Heart right ventricle (tissue), 16 donors: Measurements from ENCODE around the gene ANKRD60. TPM values are rescaled to one million over a fixed set of nuclear protein-coding genes. Genes with fewer than 3 reads are reported as not detected.

Source experiments
- ATAC-seq, 8 donors: fragments of 200-7000 bp; cut with Tn5 transposase; one replicate each; pipeline ENCODE4 v1.9.1; 2020; ENCODE audit warnings: mild to moderate bottlenecking in 8 of 8, moderate library complexity in 8 of 8, moderate number of reproducible peaks in 1 of 8
- DNase-seq, 2 donors: peaks; one replicate each; pipeline ENCODE4 v3.0.0-alpha.2; 2020
- H3K27ac ChIP-seq, 10 donors: fragments of 200-600 bp; sonication (generic) in 2 of 10; one replicate each; pipeline versions ENCODE4 v1.5.0 to v1.8.0; 2020 to 2022; ENCODE audit warnings: mild to moderate bottlenecking in 3 of 10
- H3K27me3 ChIP-seq, 7 donors: fragments of 200-600 bp; one replicate each; pipeline ENCODE4 v1.8.0; 2021 to 2022; ENCODE audit warnings: mild to moderate bottlenecking in 2 of 7
- H3K36me3 ChIP-seq, 9 donors: fragments of 200-600 bp; sonication (generic) in 1 of 9; one replicate each; pipeline versions ENCODE4 v1.5.0 to v1.8.0; 2020 to 2022; ENCODE audit warnings: mild to moderate bottlenecking in 2 of 9
- H3K4me1 ChIP-seq, 9 donors: fragments of 200-600 bp; sonication (generic) in 1 of 9; one replicate each; pipeline versions ENCODE4 v1.5.0 to v1.8.0; 2020 to 2022; ENCODE audit warnings: mild to moderate bottlenecking in 4 of 9
- H3K4me3 ChIP-seq, 10 donors: fragments of 200-600 bp; sonication (generic) in 2 of 10; one replicate each; pipeline versions ENCODE4 v1.5.0 to v1.8.0; 2020 to 2022; ENCODE audit warnings: mild to moderate bottlenecking in 7 of 10, moderate library complexity in 2 of 10
- H3K9me3 ChIP-seq, 11 donors: fragments of 200-600 bp in 10 of 11; sonication (generic) in 2 of 11; one replicate each; pipeline versions ENCODE4 v1.5.0 to v1.8.0; 2013 to 2022; ENCODE audit warnings: mild to moderate bottlenecking in 2 of 11, control low read depth in 1 of 11, moderate library complexity in 1 of 11
- CTCF ChIP-seq, 9 donors: fragments of 200-600 bp; sonication (generic) in 2 of 9; IDR thresholded peaks; one replicate each; pipeline versions ENCODE4 v1.5.0 to v1.8.0; 2021 to 2022; ENCODE audit warnings: antibody characterized with exemption in 9 of 9, mild to moderate bottlenecking in 5 of 9, moderate library complexity in 1 of 9
- WGBS, 2 donors: extraction: QIAGEN DNeasy Blood & Tissue Kit; methylation state at CpG; one replicate each; pipeline ENCODE4 v1.1.7; 2013; ENCODE audit warnings: inconsistent platforms in 1 of 2; 5-methylcytosine and 5-hydroxymethylcytosine counted together
- intact Hi-C, 10 donors: fragments of 100-400 bp; cut with DNase I; formaldehyde crosslinking; loops; one replicate each; pipeline versions ENCODE4 v1.11.1 to v1.14.2; 2022
- polyA plus RNA-seq, 2 donors: library from polyadenylated mRNA; stranded (reverse); fragments of 200-250 nt; gene quantifications; one replicate each; pipeline ENCODE4 v1.2.3, GENCODE V29; 2013
- total RNA-seq, 10 donors: library from RNA; stranded (reverse); fragmentation: NEBNext Ultra II Directional in 3 of 10; extraction: Animal tissue kit (Norgen Biotek cat#: 25700) in 3 of 10; gene quantifications; one replicate each; pipeline versions ENCODE4 v1.2.1 to v1.2.4, GENCODE V29; 2021 to 2023
- donor health status: Arrhythmogenic right ventricular cardiomyopathy.
- donor health status: ischemic (EF 13 %, LVEDD 7.1; RV severe dilation, severe dysfunction).
- donor health status: healthy with polysubstance abuse.
- donor health status: DM: no; HTN: yes; CAD: no.
- donor health status: DM: no; HTN: no; CAD: no.
- donor health status: ischemic (EF 25% LVEDD 6.9; RV normal size, moderate dysfunction).
- donor health status: ischemic (EF 25% LVEDD 5.7; RV mildly dilated, moderate dysfunction).
- donor health status: healthy.
- donor health status: DM: yes; HTN: yes; CAD: no.
- donor health status: Ischemic cardiomyopathy.
- donor health status: ischemic (EF 35%, LVEDD 5.7; RV mildly dilated, moderate dysfunction).
- donor health status: nonischemic (EF 11% LVEDD 7.7; RV severe dilation, severe dysfunction).
- donor health status: DM: yes; HTN: yes; CAD: no.
- donor health status: PGD.
- donor health status: ischemic (EF 29% LVEDD 5.4; RV normal size, mild dysfunction).
- donor health status: nonischemic (EF 23%, LVEDD 6.1; RV moderate dilation, normal function).

ANKRD60 gene
- total and polyA plus RNA-seq, 12 donors, result not detected

- 79 to 88% methylated on average over 8 of the region's 8 CpGs for WGBS, 2 donors
- ATAC-seq, result no peak
- Histone ChIP-seq H3K4me1 (peaks cover 0 to 17% (median 7%) of the 10 kb centered on the region in 9 donors), H3K9me3 (no peaks in the 10 kb centered on the region), H3K27ac (no peak overlapping the region), H3K36me3 (no peaks in the 10 kb centered on the region), H3K27me3 (no peaks in the 10 kb centered on the region), H3K4me3 (no peak overlapping the region)
- TF ChIP-seq CTCF (IDR thresholded peaks at IDR 0.05), result no peak
- DNase-seq, result no peak
- intact Hi-C loops, result loop anchor here in 1 of 10 donors (10.0 kb wide), 1 partner anchor 517 kb away; no protein-coding TSS in a partner anchor
Measured at GRCh38 chr20:58171796-58172425, 56.5 kb downstream of the ANKRD60 start.

- 92 to 94% methylated on average over 4 of the region's 4 CpGs for WGBS, 2 donors
- Histone ChIP-seq H3K4me3 (no peak overlapping the region), H3K36me3 (no peaks in the 10 kb centered on the region), H3K27me3 (no peaks in the 10 kb centered on the region), H3K27ac (no peak overlapping the region), H3K9me3 (no peaks in the 10 kb centered on the region), H3K4me1 (peaks cover 0 to 7% (median 3%) of the 10 kb centered on the region in 9 donors)
- no peak for TF ChIP-seq CTCF (IDR thresholded peaks at IDR 0.05)
- intact Hi-C loops, result no loop called here
- DNase-seq (no peak), ATAC-seq (no peak)
Measured at GRCh38 chr20:58169450-58169849, 59.0 kb downstream of the ANKRD60 start.

- peaks cover 0 to 1% (median 0%) of the 10 kb centered on the region in 9 donors for H3K4me1 ChIP-seq
- H3K27me3 ChIP-seq, result no peaks in the 10 kb centered on the region
- intact Hi-C loops, result no loop called here
- H3K36me3 ChIP-seq, result no peaks in the 10 kb centered on the region
- H3K4me3 ChIP-seq, result no peak overlapping the region
- no peak for TF ChIP-seq CTCF (IDR thresholded peaks at IDR 0.05)
- ATAC-seq (no peak), DNase-seq (no peak)
- H3K27ac ChIP-seq, result no peak overlapping the region
- no peaks in the 10 kb centered on the region for H3K9me3 ChIP-seq
- 72 to 74% methylated on average over 4 of the region's 4 CpGs for WGBS, 2 donors
Measured at GRCh38 chr20:58168843-58169242, 59.6 kb downstream of the ANKRD60 start.

GRCh38 chr20:58167759-58168158 lies 60.7 kb downstream of the ANKRD60 start:
- no peaks in the 10 kb centered on the region for H3K36me3 ChIP-seq
- no peaks in the 10 kb centered on the region for H3K9me3 ChIP-seq
- WGBS, 2 donors, result 73 to 79% methylated on average over 7 of the region's 7 CpGs
- H3K4me1 ChIP-seq, result no peaks in the 10 kb centered on the region
- H3K4me3 ChIP-seq, result no peak overlapping the region
- no peak overlapping the region for H3K27ac ChIP-seq
- H3K27me3 ChIP-seq, result no peaks in the 10 kb centered on the region
- no peak for ATAC-seq
- intact Hi-C loops, result no loop called here
- no peak for DNase-seq
- no peak for TF ChIP-seq CTCF (IDR thresholded peaks at IDR 0.05)

Other genes starting within 250 kb of the ANKRD60 start
- gene RAB22A, start 81.1 kb upstream of the ANKRD60 start, total RNA-seq, result 1 to 10 TPM; 5.6 to 8.5 (median 7.1) TPM
- 1 to 10 TPM; 4.2 to 4.3 TPM for gene RAB22A, start 81.1 kb upstream of the ANKRD60 start, polyA plus RNA-seq
- 10 to 100 TPM; 59.9 to 89.9 (median 70.8) TPM for gene VAPB, start 160.6 kb upstream of the ANKRD60 start, total RNA-seq
- gene VAPB, start 160.6 kb upstream of the ANKRD60 start, polyA plus RNA-seq, result 10 to 100 TPM; 20.8 to 25.8 TPM